AG10803 (cell line): Measurements from ENCODE around the gene TSSK2.
A peak's percentile ranks its signal among the peaks of the same experiment; 100 is the strongest.

Experiments used
- DNase-seq: peaks from one replicate; pipeline ENCODE4 v3.0.0; 2010; ENCODE audit warnings: low read depth
- H3K4me3 ChIP-seq: 2 replicates; pipeline ENCODE4 v1.5.1; 2011; ENCODE audit warnings: mild to moderate bottlenecking, low read length, control low read depth
- TF ChIP-seq, protein P1 (sequence below): conservative IDR thresholded peaks from 2 replicates; pipeline ENCODE4 v1.5.1; 2011; ENCODE audit warnings: mild to moderate bottlenecking, low read length, control low read depth, inconsistent platforms

TSSK2 gene

DNA sequence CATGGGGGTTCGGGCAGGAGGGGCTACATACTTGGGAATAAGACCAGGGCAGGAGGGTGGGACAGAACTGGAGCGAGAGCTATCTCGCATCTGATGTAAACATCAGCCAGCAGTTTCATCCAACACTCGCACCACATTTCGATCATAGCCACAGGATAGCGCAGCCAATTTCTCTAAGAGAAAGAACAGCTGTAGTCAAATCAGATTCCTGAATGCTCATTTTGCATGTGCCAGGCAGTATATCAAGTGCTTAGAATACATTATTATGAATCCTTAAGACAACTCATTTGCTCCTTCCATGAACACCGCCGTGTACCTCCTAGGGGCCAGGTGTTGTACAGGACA is 23.4 kb upstream of the TSSK2 start:
- TF ChIP-seq, protein P1, sequence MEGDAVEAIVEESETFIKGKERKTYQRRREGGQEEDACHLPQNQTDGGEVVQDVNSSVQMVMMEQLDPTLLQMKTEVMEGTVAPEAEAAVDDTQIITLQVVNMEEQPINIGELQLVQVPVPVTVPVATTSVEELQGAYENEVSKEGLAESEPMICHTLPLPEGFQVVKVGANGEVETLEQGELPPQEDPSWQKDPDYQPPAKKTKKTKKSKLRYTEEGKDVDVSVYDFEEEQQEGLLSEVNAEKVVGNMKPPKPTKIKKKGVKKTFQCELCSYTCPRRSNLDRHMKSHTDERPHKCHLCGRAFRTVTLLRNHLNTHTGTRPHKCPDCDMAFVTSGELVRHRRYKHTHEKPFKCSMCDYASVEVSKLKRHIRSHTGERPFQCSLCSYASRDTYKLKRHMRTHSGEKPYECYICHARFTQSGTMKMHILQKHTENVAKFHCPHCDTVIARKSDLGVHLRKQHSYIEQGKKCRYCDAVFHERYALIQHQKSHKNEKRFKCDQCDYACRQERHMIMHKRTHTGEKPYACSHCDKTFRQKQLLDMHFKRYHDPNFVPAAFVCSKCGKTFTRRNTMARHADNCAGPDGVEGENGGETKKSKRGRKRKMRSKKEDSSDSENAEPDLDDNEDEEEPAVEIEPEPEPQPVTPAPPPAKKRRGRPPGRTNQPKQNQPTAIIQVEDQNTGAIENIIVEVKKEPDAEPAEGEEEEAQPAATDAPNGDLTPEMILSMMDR: no peak
- no peak for DNase-seq
- H3K4me3 ChIP-seq: no peak overlapping the region

DNA sequence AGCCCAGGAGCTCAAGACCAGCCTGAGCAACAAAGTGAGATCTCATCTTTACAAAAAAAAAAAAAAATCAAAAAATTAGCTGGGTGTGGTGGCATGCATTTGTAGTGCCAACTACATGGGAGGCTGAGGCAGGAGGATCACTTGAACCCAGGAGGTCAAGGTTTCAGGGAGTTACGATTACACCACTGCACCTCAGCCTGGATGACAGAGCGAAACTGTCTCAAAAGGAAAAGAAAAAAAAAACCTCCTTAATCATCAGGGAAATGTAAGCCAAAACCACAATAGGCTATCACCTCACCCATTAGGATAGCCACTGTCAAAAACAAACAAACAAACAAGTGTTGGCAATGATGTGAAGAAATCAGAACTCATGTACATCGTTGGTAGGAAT is 22.3 kb upstream of the TSSK2 start:
- TF ChIP-seq, protein P1: no peak
- no peak for DNase-seq
- H3K4me3 ChIP-seq: no peak overlapping the region

DNA sequence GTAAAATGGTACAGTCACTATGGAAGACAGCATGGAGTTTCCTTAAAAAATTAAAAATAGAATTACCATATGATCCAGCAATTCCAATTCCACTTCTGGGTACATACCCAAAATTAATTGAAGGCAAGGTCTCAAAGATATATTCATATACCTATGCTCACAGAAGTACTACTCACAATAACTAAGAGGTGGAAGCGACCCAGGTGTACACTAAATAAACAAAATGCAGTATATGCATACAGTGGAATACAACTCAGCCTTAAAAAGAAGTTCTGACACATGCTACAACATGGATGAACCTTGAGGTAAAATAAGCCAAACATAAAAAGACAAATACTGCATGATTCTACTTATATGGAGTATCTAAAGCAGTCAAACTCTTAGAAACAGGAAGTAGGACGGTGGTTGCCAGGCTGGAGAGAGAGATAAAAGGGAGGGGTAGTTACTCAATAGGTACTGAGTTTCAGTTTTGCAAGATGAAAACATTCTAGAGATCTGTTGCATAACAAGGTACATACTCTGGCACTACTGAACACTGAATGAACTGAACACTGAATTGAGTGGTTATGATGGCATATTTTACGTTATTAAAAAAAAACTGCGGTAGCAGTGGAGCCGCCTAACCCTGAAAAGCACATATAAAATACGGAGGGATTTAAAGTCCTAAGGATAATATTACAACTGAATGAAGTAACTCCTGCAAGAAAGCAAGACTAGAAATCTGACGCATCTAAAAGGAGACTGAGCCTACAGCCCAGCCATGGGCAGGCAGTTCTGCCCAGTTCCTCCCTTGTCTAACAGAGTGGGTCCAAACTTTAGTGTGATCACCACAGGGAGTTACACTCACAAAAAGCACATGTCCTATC is 21.7 kb upstream of the TSSK2 start:
- peak; percentile 78 for DNase-seq
- no peak overlapping the region for H3K4me3 ChIP-seq

DNA sequence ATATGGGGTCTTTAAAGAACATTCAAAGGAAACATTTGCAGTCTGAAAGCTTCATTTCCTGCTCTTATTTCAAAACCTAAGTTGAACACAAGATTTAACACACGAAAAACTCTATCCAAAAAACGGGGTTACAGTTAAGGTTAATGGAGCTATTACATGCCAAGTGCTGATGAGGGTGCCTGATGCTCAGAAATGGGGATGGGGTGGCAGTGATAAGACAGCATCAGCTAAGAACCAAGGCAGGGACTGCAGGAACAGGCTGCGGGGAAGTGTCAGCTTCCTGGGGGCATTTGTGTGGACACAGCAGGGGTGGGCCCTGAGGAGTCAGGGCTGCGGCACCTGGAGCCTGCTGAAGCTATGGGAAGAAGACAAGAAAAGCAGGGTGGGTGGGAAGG is 21.0 kb upstream of the TSSK2 start:
- no peak for DNase-seq
- TF ChIP-seq, protein P1: no peak
- H3K4me3 ChIP-seq: no peak overlapping the region

More for the DNA sequence above, 21.7 kb upstream of the TSSK2 start:
- TF ChIP-seq, protein P1: no peak

DNA sequence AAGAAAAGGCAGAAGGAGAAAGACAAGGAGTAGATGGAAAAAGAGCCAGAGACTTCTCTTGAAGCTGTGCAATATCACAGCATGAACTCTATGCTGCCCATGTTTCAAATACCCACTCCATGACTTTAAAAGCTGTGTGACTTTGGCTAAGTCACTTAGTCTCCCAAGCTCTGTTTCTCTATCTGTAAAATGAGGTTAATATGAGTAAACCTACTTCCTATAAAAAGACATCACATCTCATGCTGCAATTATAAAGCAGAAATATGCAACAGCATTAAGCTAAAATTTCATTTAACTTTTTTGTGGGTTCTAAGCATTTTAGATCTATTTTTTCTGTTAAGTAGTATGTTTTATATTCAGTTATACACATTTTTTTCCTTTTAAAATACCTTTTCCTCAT is 20.5 kb upstream of the TSSK2 start:
- H3K4me3 ChIP-seq: no peak overlapping the region
- TF ChIP-seq, protein P1: no peak
- no peak for DNase-seq

DNA sequence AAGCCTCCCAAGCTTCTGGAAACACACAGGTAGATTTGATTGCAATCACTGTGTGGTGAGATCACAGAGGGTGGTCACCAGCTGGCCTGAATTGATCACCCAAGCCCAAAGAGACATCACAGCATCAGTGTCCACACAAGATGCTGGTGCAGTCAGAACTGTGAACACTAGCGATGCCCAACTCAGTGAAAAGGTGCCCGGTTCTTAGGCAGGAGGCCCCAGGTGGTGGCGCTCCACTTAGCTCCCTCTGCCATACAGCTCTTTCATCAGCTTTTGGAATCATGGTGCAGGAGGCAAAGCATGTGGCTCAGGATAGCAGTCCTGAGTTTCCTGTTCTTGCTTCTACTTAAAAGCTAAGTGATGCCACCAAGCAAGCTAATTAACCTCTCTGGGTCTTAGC is 20.0 kb upstream of the TSSK2 start:
- TF ChIP-seq, protein P1: no peak
- DNase-seq: no peak
- H3K4me3 ChIP-seq: no peak overlapping the region

DNA sequence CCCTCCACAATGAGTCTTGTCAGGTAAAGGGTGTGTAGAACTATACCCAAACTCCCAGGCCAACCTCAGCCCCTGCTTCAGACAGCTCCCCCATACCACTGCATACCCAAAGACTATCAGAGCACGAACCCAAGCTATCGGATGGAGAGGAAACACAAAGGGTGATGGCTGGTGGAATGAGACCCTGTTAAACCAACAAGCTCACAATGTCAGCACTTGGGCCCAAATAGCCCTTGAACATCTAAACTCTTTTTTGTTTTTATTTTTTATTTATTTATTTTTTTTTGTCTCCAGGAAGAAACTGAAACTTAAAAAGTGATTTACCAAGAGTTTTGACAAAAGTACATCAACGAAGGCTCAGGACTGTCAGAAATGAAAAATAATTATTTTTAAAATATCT is 19.5 kb upstream of the TSSK2 start:
- no peak overlapping the region for H3K4me3 ChIP-seq
- TF ChIP-seq, protein P1: no peak
- DNase-seq: no peak
